Right atrium auricular region (tissue), 2 donors: ENCODE results near the gene SOBP. TPM values are rescaled to one million over a fixed set of nuclear protein-coding genes. Genes with fewer than 3 reads are reported as not detected.
A peak's percentile ranks its signal among the peaks of the same experiment; 100 is the strongest.

ENCODE experiments used
- DNase-seq: peaks from one replicate; pipeline ENCODE4 v3.0.0-alpha.2; 2019; ENCODE audit warnings: low spot score
- H3K27ac ChIP-seq, 2 donors: fragments of 200-600 bp; sonication (generic); 1 replicate in 1 of 2; 2 replicates in 1 of 2; pipeline ENCODE4 v1.5.1; 2016 to 2019
- H3K27me3 ChIP-seq, 2 donors: fragments of 200-600 bp; sonication (generic); one replicate each; pipeline versions ENCODE4 v1.5.1 to v1.6.0; 2017 to 2019
- H3K36me3 ChIP-seq: fragments of 200-600 bp; sonication (generic); one replicate; pipeline ENCODE4 v1.5.1; 2016
- H3K4me1 ChIP-seq, 2 donors: fragments of 200-600 bp; sonication (generic); one replicate each; pipeline versions ENCODE4 v1.5.1 to v1.6.0; 2017 to 2019
- H3K4me3 ChIP-seq, 2 donors: fragments of 200-600 bp; sonication (generic); 1 replicate in 1 of 2; 2 replicates in 1 of 2; pipeline ENCODE4 v1.5.1; 2017 to 2019; ENCODE audit warnings: mild to moderate bottlenecking in 1 of 2, moderate library complexity in 1 of 2
- H3K9me3 ChIP-seq, 2 donors: fragments of 200-600 bp; sonication (generic); one replicate each; pipeline ENCODE4 v1.5.1; 2019
- CTCF ChIP-seq, 2 donors: fragments of 200-600 bp; sonication (generic); IDR thresholded peaks; one replicate each; pipeline ENCODE4 v1.5.1; 2019; ENCODE audit warnings: antibody characterized with exemption in 2 of 2
- total RNA-seq, 2 donors: library from RNA; depleted of rRNA; stranded (reverse); fragments of >200 nt; gene quantifications; one replicate each; pipeline ENCODE4 v1.1.0, GENCODE V29; 2016

SOBP gene
- total RNA-seq, 2 donors from 2014 or later, result 8.2 to 8.5 TPM

GRCh38 chr6:107443608-107444267 lies 46.2 kb upstream of the SOBP start:
- no peak for TF ChIP-seq CTCF (IDR thresholded peaks at IDR 0.05)
- no peak overlapping the region for H3K4me3 ChIP-seq
- no peaks in the 10 kb centered on the region for H3K36me3 ChIP-seq
- peaks cover 0 to 8% of the 10 kb centered on the region in 2 donors for H3K9me3 ChIP-seq
- no peak overlapping the region for H3K27ac ChIP-seq
- H3K4me1 ChIP-seq, result no peaks in the 10 kb centered on the region
- no peaks in the 10 kb centered on the region for H3K27me3 ChIP-seq
- no peak for DNase-seq

- Histone ChIP-seq H3K4me3 (no peak overlapping the region), H3K4me1 (no peaks in the 10 kb centered on the region), H3K36me3 (no peaks in the 10 kb centered on the region), H3K27ac (no peak overlapping the region), H3K9me3 (peaks cover 0 to 8% of the 10 kb centered on the region in 2 donors), H3K27me3 (no peaks in the 10 kb centered on the region)
- DNase-seq, result no peak
- TF ChIP-seq CTCF (IDR thresholded peaks at IDR 0.05), result no peak
Observed at GRCh38 chr6:107444277-107444676, 45.6 kb upstream of the SOBP start.

- no peak for TF ChIP-seq CTCF (IDR thresholded peaks at IDR 0.05)
- H3K4me3 ChIP-seq, result no peak overlapping the region
- H3K27ac ChIP-seq, result no peak overlapping the region
- H3K4me1 ChIP-seq, result no peaks in the 10 kb centered on the region
- H3K27me3 ChIP-seq, result no peaks in the 10 kb centered on the region
- DNase-seq, result no peak
- H3K9me3 ChIP-seq, result peaks cover 0 to 8% of the 10 kb centered on the region in 2 donors
- H3K36me3 ChIP-seq, result no peaks in the 10 kb centered on the region
Observed at GRCh38 chr6:107447663-107448216, 42.2 kb upstream of the SOBP start.

DNA sequence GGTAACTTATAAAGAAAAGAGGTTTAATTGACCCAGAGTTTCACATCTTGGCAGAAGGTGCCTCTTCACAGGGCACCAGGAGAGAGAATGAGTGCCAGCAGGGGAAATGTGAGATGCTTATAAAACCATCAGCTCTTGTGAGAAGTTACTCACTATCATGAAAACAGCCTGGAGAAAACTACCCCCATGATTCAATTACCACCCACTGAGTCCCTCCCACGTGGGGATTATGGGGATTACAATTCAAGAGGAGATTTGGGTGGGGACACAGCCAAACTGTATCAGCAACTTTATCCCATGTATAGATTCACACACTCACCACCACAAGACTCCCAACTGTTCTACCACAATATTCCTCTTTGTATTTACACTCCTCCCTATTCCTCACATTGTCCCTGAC lies 41.1 kb upstream of the SOBP start:
- no peaks in the 10 kb centered on the region for H3K4me1 ChIP-seq
- no peaks in the 10 kb centered on the region for H3K36me3 ChIP-seq
- no peak for TF ChIP-seq CTCF (IDR thresholded peaks at IDR 0.05)
- DNase-seq, result no peak
- no peaks in the 10 kb centered on the region for H3K27me3 ChIP-seq
- H3K27ac ChIP-seq, result no peak overlapping the region
- H3K9me3 ChIP-seq, result peaks cover 0 to 8% of the 10 kb centered on the region in 2 donors
- H3K4me3 ChIP-seq, result no peak overlapping the region

GRCh38 chr6:107458672-107459282 lies 31.1 kb upstream of the SOBP start:
- Histone ChIP-seq H3K27ac (peak overlapping the region; percentile 91 to 94), H3K4me3 (peak overlapping the region; percentile 83 to 89), H3K27me3 (no peaks in the 10 kb centered on the region), H3K4me1 (peaks cover 0 to 19% of the 10 kb centered on the region in 2 donors), H3K9me3 (no peaks in the 10 kb centered on the region), H3K36me3 (no peaks in the 10 kb centered on the region)
- DNase-seq, result no peak
- no peak for TF ChIP-seq CTCF (IDR thresholded peaks at IDR 0.05)
